ENCODE results near the gene GEMIN7.

DNA sequence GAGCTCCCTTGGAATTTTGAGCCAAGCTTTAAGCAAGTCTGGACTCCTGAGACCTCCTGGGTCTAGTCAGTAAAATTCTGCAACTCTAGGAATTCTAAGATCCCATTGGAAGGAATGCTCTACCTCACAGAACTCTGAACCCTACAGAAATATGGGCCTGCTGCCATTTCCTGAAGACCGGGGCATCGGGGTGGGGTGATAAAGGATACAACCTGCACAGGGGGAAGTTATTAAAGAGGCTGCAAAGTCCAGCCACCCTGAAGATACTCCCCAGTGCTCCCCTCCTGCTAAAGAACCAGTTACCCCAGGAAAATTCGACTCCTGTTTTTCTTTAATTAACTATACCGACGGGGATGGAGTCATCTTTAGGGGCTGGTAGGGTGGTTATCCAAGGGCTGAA lies 11.5 kb downstream of the GEMIN7 start:
- TF ChIP-seq, protein P1, sequence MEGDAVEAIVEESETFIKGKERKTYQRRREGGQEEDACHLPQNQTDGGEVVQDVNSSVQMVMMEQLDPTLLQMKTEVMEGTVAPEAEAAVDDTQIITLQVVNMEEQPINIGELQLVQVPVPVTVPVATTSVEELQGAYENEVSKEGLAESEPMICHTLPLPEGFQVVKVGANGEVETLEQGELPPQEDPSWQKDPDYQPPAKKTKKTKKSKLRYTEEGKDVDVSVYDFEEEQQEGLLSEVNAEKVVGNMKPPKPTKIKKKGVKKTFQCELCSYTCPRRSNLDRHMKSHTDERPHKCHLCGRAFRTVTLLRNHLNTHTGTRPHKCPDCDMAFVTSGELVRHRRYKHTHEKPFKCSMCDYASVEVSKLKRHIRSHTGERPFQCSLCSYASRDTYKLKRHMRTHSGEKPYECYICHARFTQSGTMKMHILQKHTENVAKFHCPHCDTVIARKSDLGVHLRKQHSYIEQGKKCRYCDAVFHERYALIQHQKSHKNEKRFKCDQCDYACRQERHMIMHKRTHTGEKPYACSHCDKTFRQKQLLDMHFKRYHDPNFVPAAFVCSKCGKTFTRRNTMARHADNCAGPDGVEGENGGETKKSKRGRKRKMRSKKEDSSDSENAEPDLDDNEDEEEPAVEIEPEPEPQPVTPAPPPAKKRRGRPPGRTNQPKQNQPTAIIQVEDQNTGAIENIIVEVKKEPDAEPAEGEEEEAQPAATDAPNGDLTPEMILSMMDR (CRISPR knock-in tag; IDR thresholded peaks at IDR 0.05): no peak
- TF ChIP-seq PHF8 (CRISPR knock-in tag; IDR thresholded peaks at IDR 0.05) (no peak), ZFX (CRISPR knock-in tag; IDR thresholded peaks at IDR 0.05; ENCODE audit: low read depth) (no peak), MEIS2 (CRISPR knock-in tag; IDR thresholded peaks at IDR 0.05) (no peak), XRCC5 (optimal IDR thresholded peaks at IDR 0.05; ENCODE audit: low read length) (no peak), ZNF589 (CRISPR knock-in tag; conservative IDR thresholded peaks at IDR 0.05) (no peak)
- TF ChIP-seq, protein P2, sequence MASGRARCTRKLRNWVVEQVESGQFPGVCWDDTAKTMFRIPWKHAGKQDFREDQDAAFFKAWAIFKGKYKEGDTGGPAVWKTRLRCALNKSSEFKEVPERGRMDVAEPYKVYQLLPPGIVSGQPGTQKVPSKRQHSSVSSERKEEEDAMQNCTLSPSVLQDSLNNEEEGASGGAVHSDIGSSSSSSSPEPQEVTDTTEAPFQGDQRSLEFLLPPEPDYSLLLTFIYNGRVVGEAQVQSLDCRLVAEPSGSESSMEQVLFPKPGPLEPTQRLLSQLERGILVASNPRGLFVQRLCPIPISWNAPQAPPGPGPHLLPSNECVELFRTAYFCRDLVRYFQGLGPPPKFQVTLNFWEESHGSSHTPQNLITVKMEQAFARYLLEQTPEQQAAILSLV (CRISPR knock-in tag; IDR thresholded peaks at IDR 0.05; ENCODE audit: borderline replicate concordance): no peak
- TF ChIP-seq, protein P3, sequence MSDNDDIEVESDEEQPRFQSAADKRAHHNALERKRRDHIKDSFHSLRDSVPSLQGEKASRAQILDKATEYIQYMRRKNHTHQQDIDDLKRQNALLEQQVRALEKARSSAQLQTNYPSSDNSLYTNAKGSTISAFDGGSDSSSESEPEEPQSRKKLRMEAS (IDR thresholded peaks at IDR 0.05): no peak
